NB4 (cell line): ENCODE results near the gene NLGN4X.

ENCODE experiments used
- CTCF ChIP-seq: IDR thresholded peaks from one replicate; pipeline ENCODE4 v1.5.1; 2012; ENCODE audit warnings: low read depth, low read length
- MAX ChIP-seq: IDR thresholded peaks from 2 replicates; pipeline ENCODE4 v1.6.1; 2011; ENCODE audit warnings: low read depth, low read length
- POLR2A ChIP-seq: IDR thresholded peaks from 2 replicates; pipeline ENCODE4 v1.6.1; 2011; ENCODE audit warnings: mild to moderate bottlenecking; ENCODE audit not compliant: insufficient read length; ENCODE audit errors: extremely low read depth

GRCh38 chrX:6175914-6176313 is 52.8 kb downstream of the NLGN4X start:
- TF ChIP-seq CTCF = no peak
- TF ChIP-seq POLR2A = no peak
- no peak for TF ChIP-seq MAX
